Kidney epithelial cell (primary cell): ENCODE measurements around the gene ADPRHL1. TPM values are rescaled to one million over a fixed set of nuclear protein-coding genes. Genes with fewer than 3 reads are reported as not detected.

Experiments
- DNase-seq: peaks from one replicate; pipeline ENCODE4 v3.0.0-alpha.2; 2010; ENCODE audit warnings: low read depth
- H3K27me3 ChIP-seq: 2 replicates; pipeline ENCODE4 v1.6.0; 2011; ENCODE audit warnings: low read length; ENCODE audit not compliant: control insufficient read depth, insufficient read depth
- H3K36me3 ChIP-seq: 2 replicates; pipeline ENCODE4 v1.5.1; 2011; ENCODE audit warnings: low read length; ENCODE audit not compliant: control insufficient read depth, insufficient read depth
- H3K4me3 ChIP-seq: 2 replicates; pipeline ENCODE4 v1.5.1; 2011; ENCODE audit warnings: low read depth, mild to moderate bottlenecking, control low read depth, low read length
- CTCF ChIP-seq: IDR thresholded peaks from 2 replicates; pipeline ENCODE4 v1.5.1; 2011; ENCODE audit warnings: mild to moderate bottlenecking, moderate library complexity, low read length, control low read depth, inconsistent platforms; ENCODE audit not compliant: insufficient read depth, poor library complexity, severe bottlenecking
- total RNA-seq: library from RNA; depleted of rRNA; stranded (reverse); fragments of >200 nt; gene quantifications from 2 replicates; pipeline ENCODE4 v1.2.3, GENCODE V29; 2015

ADPRHL1 gene
- total RNA-seq, 1 donor from 2014 or later, result 0.84 TPM

- Histone ChIP-seq H3K36me3 (no peaks in the 10 kb centered on the region), H3K4me3 (no peak overlapping the region), H3K27me3 (peaks cover under 1% of the 10 kb centered on the region)
- no peak for DNase-seq
- no peak for TF ChIP-seq CTCF
These were observed 96.7 kb downstream of the ADPRHL1 start for GRCh38 chr13:113356596-113356995.

- no peaks in the 10 kb centered on the region for H3K36me3 ChIP-seq
- no peak for TF ChIP-seq CTCF
- H3K27me3 ChIP-seq, result peaks cover 2% of the 10 kb centered on the region
- H3K4me3 ChIP-seq, result no peak overlapping the region
- no peak for DNase-seq
These were observed 97.7 kb downstream of the ADPRHL1 start for GRCh38 chr13:113355621-113356020.

- Histone ChIP-seq H3K27me3 (peaks cover 2% of the 10 kb centered on the region), H3K4me3 (no peak overlapping the region), H3K36me3 (no peaks in the 10 kb centered on the region)
- DNase-seq, result no peak
- TF ChIP-seq CTCF, result no peak
These were observed 98.3 kb downstream of the ADPRHL1 start for GRCh38 chr13:113354831-113355610.

- DNase-seq, result no peak
- no peak for TF ChIP-seq CTCF
These were observed 100.0 kb downstream of the ADPRHL1 start for GRCh38 chr13:113353254-113353653.

GRCh38 chr13:113351514-113352026 lies 101.7 kb downstream of the ADPRHL1 start:
- no peak for DNase-seq
- H3K27me3 ChIP-seq, result peaks cover 2% of the 10 kb centered on the region
- no peaks in the 10 kb centered on the region for H3K36me3 ChIP-seq
- no peak for TF ChIP-seq CTCF
- no peak overlapping the region for H3K4me3 ChIP-seq

More at GRCh38 chr13:113353254-113353653, 100.0 kb downstream of the ADPRHL1 start:
- Histone ChIP-seq H3K27me3 (peaks cover 2% of the 10 kb centered on the region), H3K36me3 (no peaks in the 10 kb centered on the region), H3K4me3 (no peak overlapping the region)

GRCh38 chr13:113350938-113351335 lies 102.4 kb downstream of the ADPRHL1 start:
- no peak overlapping the region for H3K4me3 ChIP-seq
- no peak for TF ChIP-seq CTCF
- peaks cover 2% of the 10 kb centered on the region for H3K27me3 ChIP-seq
- no peak for DNase-seq
- no peaks in the 10 kb centered on the region for H3K36me3 ChIP-seq
